B cell (primary cell): Measurements from ENCODE around the gene TRRAP. TPM values are rescaled to one million over a fixed set of nuclear protein-coding genes. Genes with fewer than 3 reads are reported as not detected.

Experiments used
- ATAC-seq: fragments of 200-7000 bp; cut with Tn5 transposase; one replicate; pipeline ENCODE4 v1.10.0; 2021; ENCODE audit warnings: low read depth, mild to moderate bottlenecking, moderate number of reproducible peaks, moderate library complexity
- CTCF ChIA-PET: fragments of 350-600 bp; sonication (Branson Sonifier 250); formaldehyde crosslinking; loops from one replicate; lab custom pipeline; 2021; ENCODE audit warnings: antibody characterized with exemption, inconsistent platforms; lab: Charles Lee
- POLR2A ChIA-PET: fragments of 350-600 bp; sonication (Branson Sonifier 250); formaldehyde crosslinking; loops from one replicate; lab custom pipeline; 2021; ENCODE audit warnings: antibody characterized with exemption; lab: Charles Lee
- DNase-seq: peaks from one replicate; pipeline ENCODE4 v3.0.0; 2013
- H2AFZ ChIP-seq: 2 replicates; pipeline ENCODE4 v1.6.1; 2012; ENCODE audit warnings: mild to moderate bottlenecking, low read depth, low read length; ENCODE audit not compliant: insufficient read depth, poor library complexity, severe bottlenecking
- H3K27ac ChIP-seq, 2 donors: 1 replicate in 1 of 2; 2 replicates in 1 of 2; pipeline ENCODE4 v1.5.1; 2012 to 2013; ENCODE audit warnings: low read length in 2 of 2, mild to moderate bottlenecking in 2 of 2, moderate library complexity in 1 of 2
- H3K27me3 ChIP-seq, 4 experiments: fragments of 200-600 bp in 1 of 4; sonication (generic) in 1 of 4; replicated peaks in 1 of 4; 1 replicate in 2 of 4; 2 replicates in 2 of 4; pipeline versions ENCODE4 v1.6.1 to v1.7.0; 2013 to 2016; ENCODE audit warnings: low read length in 3 of 4, mild to moderate bottlenecking in 2 of 4, mixed read lengths in 1 of 4, moderate library complexity in 1 of 4; ENCODE audit not compliant: insufficient read depth in 4 of 4, control insufficient read depth in 3 of 4; ENCODE audit errors: control extremely low read depth in 1 of 4
- H3K36me3 ChIP-seq, 2 experiments: replicated peaks in 1 of 2; 1 replicate in 1 of 2; 2 replicates in 1 of 2; pipeline versions ENCODE4 v1.6.1 to v1.7.1; 2013; ENCODE audit warnings: low read length in 1 of 2; ENCODE audit not compliant: insufficient read depth in 2 of 2, control insufficient read depth in 1 of 2; ENCODE audit errors: control extremely low read depth in 1 of 2, extremely low read depth in 1 of 2
- H3K4me1 ChIP-seq, 2 donors: fragments of 200-600 bp in 1 of 2; sonication (generic) in 1 of 2; 1 replicate in 1 of 2; 2 replicates in 1 of 2; pipeline versions ENCODE4 v1.5.1 to v1.6.1; 2013 to 2017; ENCODE audit warnings: low read length in 2 of 2; ENCODE audit not compliant: control insufficient read depth in 2 of 2, insufficient read depth in 2 of 2
- H3K4me2 ChIP-seq: replicated peaks from 2 replicates; pipeline ENCODE3; 2012; ENCODE audit warnings: mild to moderate bottlenecking, low read depth, low read length; ENCODE audit not compliant: poor library complexity, severe bottlenecking
- H3K4me3 ChIP-seq, 5 experiments: fragments of 200-600 bp in 1 of 5; sonication (generic) in 1 of 5; 1 replicate in 3 of 5; 2 replicates in 2 of 5; pipeline versions ENCODE4 v1.5.1 to v1.7.0; 2011 to 2016; ENCODE audit warnings: low read length in 4 of 5, mild to moderate bottlenecking in 4 of 5, low read depth in 2 of 5, control low read depth in 1 of 5, moderate library complexity in 1 of 5; ENCODE audit not compliant: insufficient read depth in 1 of 5; ENCODE audit errors: control extremely low read depth in 1 of 5, extremely low read depth in 1 of 5
- H3K79me2 ChIP-seq: fragments of 200-600 bp; sonication (generic); one replicate; pipeline ENCODE4 v1.6.0; 2016; ENCODE audit warnings: low read length; ENCODE audit not compliant: control insufficient read depth, insufficient read depth
- H3K9ac ChIP-seq: fragments of 200-600 bp; sonication (generic); 2 replicates; pipeline ENCODE4 v1.6.1; 2017; ENCODE audit warnings: mild to moderate bottlenecking, low read length, moderate library complexity
- H3K9me3 ChIP-seq, 3 donors: one replicate each; pipeline versions ENCODE4 v1.6.1 to v1.7.1; 2013; ENCODE audit warnings: low read length in 2 of 3; ENCODE audit not compliant: control insufficient read depth in 2 of 3, insufficient read depth in 1 of 3; ENCODE audit errors: control extremely low read depth in 1 of 3
- H4K20me1 ChIP-seq: 2 replicates; pipeline ENCODE4 v1.6.0; 2012; ENCODE audit warnings: mild to moderate bottlenecking, low read length; ENCODE audit not compliant: insufficient read depth, control insufficient read depth, poor library complexity, severe bottlenecking
- H3K27ac Mint-ChIP-seq: one replicate; pipeline ENCODE4 v1.8.0; 2021; ENCODE audit warnings: mixed read lengths
- H3K27me3 Mint-ChIP-seq: one replicate; pipeline ENCODE4 v1.8.0; 2021; ENCODE audit warnings: mixed read lengths
- H3K4me1 Mint-ChIP-seq: one replicate; pipeline ENCODE4 v1.8.0; 2021; ENCODE audit warnings: mixed read lengths
- H3K4me3 Mint-ChIP-seq: one replicate; pipeline ENCODE4 v1.8.0; 2021; ENCODE audit warnings: mixed read lengths
- H3K9me3 Mint-ChIP-seq: one replicate; pipeline ENCODE4 v1.8.0; 2022; ENCODE audit warnings: mixed read lengths; ENCODE audit not compliant: insufficient read depth
- EZH2 ChIP-seq: IDR thresholded peaks from 2 replicates; pipeline ENCODE4 v1.6.1; 2012; ENCODE audit warnings: borderline replicate concordance, low read depth, mild to moderate bottlenecking, moderate library complexity, low read length; ENCODE audit not compliant: insufficient read depth, poor library complexity, severe bottlenecking
- WGBS: methylation state at CpG from one replicate; pipeline ENCODE4 v1.1.5; 2013; ENCODE audit warnings: missing lambda C conversion rate; ENCODE audit not compliant: insufficient coverage; 5-methylcytosine and 5-hydroxymethylcytosine counted together
- intact Hi-C: fragments of 100-400 bp; cut with micrococcal nuclease; formaldehyde crosslinking; loops from one replicate; pipeline ENCODE4 v1.10.0; 2022
- polyA plus RNA-seq: library from polyadenylated mRNA; depleted of rRNA; stranded (reverse); fragments of >200 nt; gene quantifications from 2 replicates; pipeline ENCODE4 v1.2.3, GENCODE V29; 2012
- total RNA-seq, 2 donors: library from RNA; stranded (reverse); fragments of 120-200 nt in 1 of 2; gene quantifications; 1 replicate in 1 of 2; 2 replicates in 1 of 2; pipeline versions ENCODE4 v1.2.3 to v1.2.4, GENCODE V29; 2013 to 2022
- TF ChIP-seq, protein P1 (sequence below): fragments of 200-600 bp; IDR thresholded peaks from one replicate; pipeline ENCODE4 v1.8.0; 2022; ENCODE audit warnings: antibody characterized with exemption, mild to moderate bottlenecking

TRRAP gene
- total and polyA plus RNA-seq, 2 donors (not counting 1 experiment from before 2014, with no cell fraction given), result 25.4 to 102 TPM

- H3K27ac Mint-ChIP-seq, result no peak overlapping the region
- Histone ChIP-seq H3K4me1 (no peaks in the 10 kb centered on the region), H3K9ac (no peak overlapping the region), H3K79me2 (peaks cover 5% of the 10 kb centered on the region), H2AFZ (no peak overlapping the region), H3K9me3 (no peaks in the 10 kb centered on the region), H3K36me3 (peaks cover 0 to 16% of the 10 kb centered on the region in 2 experiments), H4K20me1 (peaks cover 12% of the 10 kb centered on the region), H3K4me2 (no peak overlapping the region), H3K27me3 (no peaks in the 10 kb centered on the region), H3K4me3 (no peak overlapping the region), H3K27ac (peak overlapping the region in 1 of 2 donors; percentile 23)
- H3K4me1 Mint-ChIP-seq, result no peaks in the 10 kb centered on the region
- POLR2A ChIA-PET, result no interaction called here
- no peak for ATAC-seq
- TF ChIP-seq, protein P1, sequence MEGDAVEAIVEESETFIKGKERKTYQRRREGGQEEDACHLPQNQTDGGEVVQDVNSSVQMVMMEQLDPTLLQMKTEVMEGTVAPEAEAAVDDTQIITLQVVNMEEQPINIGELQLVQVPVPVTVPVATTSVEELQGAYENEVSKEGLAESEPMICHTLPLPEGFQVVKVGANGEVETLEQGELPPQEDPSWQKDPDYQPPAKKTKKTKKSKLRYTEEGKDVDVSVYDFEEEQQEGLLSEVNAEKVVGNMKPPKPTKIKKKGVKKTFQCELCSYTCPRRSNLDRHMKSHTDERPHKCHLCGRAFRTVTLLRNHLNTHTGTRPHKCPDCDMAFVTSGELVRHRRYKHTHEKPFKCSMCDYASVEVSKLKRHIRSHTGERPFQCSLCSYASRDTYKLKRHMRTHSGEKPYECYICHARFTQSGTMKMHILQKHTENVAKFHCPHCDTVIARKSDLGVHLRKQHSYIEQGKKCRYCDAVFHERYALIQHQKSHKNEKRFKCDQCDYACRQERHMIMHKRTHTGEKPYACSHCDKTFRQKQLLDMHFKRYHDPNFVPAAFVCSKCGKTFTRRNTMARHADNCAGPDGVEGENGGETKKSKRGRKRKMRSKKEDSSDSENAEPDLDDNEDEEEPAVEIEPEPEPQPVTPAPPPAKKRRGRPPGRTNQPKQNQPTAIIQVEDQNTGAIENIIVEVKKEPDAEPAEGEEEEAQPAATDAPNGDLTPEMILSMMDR, result no peak
- no peak for TF ChIP-seq EZH2
- WGBS, result 90% methylated on average over 2 of the region's 3 CpGs
- DNase-seq, result no peak
- no peaks in the 10 kb centered on the region for H3K9me3 Mint-ChIP-seq
- no peak overlapping the region for H3K4me3 Mint-ChIP-seq
- intact Hi-C loops, result no loop called here
- no peaks in the 10 kb centered on the region for H3K27me3 Mint-ChIP-seq
- CTCF ChIA-PET, result interaction anchor here (1.0 kb wide), 1 partner anchor 16 kb away, joined by 4 read pairs; no protein-coding TSS in a partner anchor
Measured at GRCh38 chr7:99021941-99022560, 143.7 kb downstream of the TRRAP start.

GRCh38 chr7:99024066-99024465 lies 145.7 kb downstream of the TRRAP start:
- DNase-seq (no peak), ATAC-seq (no peak)
- CTCF ChIA-PET, result interaction anchor here (0.6 to 1.3 kb wide), 2 partner anchors 289 to 371 kb away, joined by 3 to 4 read pairs; no protein-coding TSS in a partner anchor
- POLR2A ChIA-PET, result no interaction called here
- no peaks in the 10 kb centered on the region for H3K27me3 Mint-ChIP-seq
- no peak overlapping the region for H3K9ac ChIP-seq
- H3K4me3 ChIP-seq, result no peak overlapping the region
- no peaks in the 10 kb centered on the region for H3K9me3 ChIP-seq
- peaks cover 3% of the 10 kb centered on the region for H4K20me1 ChIP-seq
- no peak overlapping the region for H3K27ac ChIP-seq
- no peak overlapping the region for H2AFZ ChIP-seq
- H3K4me1 Mint-ChIP-seq, result no peaks in the 10 kb centered on the region
- H3K79me2 ChIP-seq, result no peaks in the 10 kb centered on the region
- no peak overlapping the region for H3K4me3 Mint-ChIP-seq
- TF ChIP-seq, protein P1, result no peak
- no peak for TF ChIP-seq EZH2
- no peak overlapping the region for H3K4me2 ChIP-seq
- no peaks in the 10 kb centered on the region for H3K27me3 ChIP-seq
- intact Hi-C loops, result no loop called here
- no peaks in the 10 kb centered on the region for H3K9me3 Mint-ChIP-seq
- H3K4me1 ChIP-seq, result no peaks in the 10 kb centered on the region
- H3K27ac Mint-ChIP-seq, result no peak overlapping the region
- H3K36me3 ChIP-seq, result peaks cover 0 to 23% of the 10 kb centered on the region in 2 experiments
